Peyer's patch (tissue), 4 donors: ENCODE results near the gene LCLAT1. TPM values are rescaled to one million over a fixed set of nuclear protein-coding genes. Genes with fewer than 3 reads are reported as not detected.
"Not testable (repeated sequence)": the region's sequence is repeated elsewhere in the genome, so short reads cannot be mapped to it uniquely, and the experiment has no call there.

Experiments
- DNase-seq, 3 donors: peaks; one replicate each; pipeline ENCODE4 v3.0.0-alpha.2; 2017 to 2019
- H3K27ac ChIP-seq, 4 donors: fragments of 200-600 bp; sonication (generic); one replicate each; pipeline ENCODE4 v1.5.1; 2016 to 2019
- H3K27me3 ChIP-seq, 2 donors: fragments of 200-600 bp; sonication (generic); one replicate each; pipeline ENCODE4 v1.5.1; 2019
- H3K36me3 ChIP-seq, 3 donors: fragments of 200-600 bp; sonication (generic); one replicate each; pipeline ENCODE4 v1.5.1; 2016 to 2019
- H3K4me1 ChIP-seq, 4 donors: fragments of 200-600 bp; sonication (generic); one replicate each; pipeline ENCODE4 v1.5.1; 2016 to 2019
- H3K4me3 ChIP-seq, 4 donors: fragments of 200-600 bp; sonication (generic); 1 replicate in 3 of 4; 2 replicates in 1 of 4; pipeline ENCODE4 v1.5.1; 2016 to 2019; ENCODE audit warnings: mild to moderate bottlenecking in 1 of 4
- H3K9me3 ChIP-seq, 4 donors: fragments of 200-600 bp; sonication (generic); one replicate each; pipeline ENCODE4 v1.5.1; 2016 to 2019; ENCODE audit warnings: mild to moderate bottlenecking in 1 of 4
- CTCF ChIP-seq, 6 experiments: fragments of 450-650 bp in 4 of 6; fragments of 200-600 bp in 2 of 6; sonication (generic) in 1 of 6; IDR thresholded peaks; one replicate each; pipeline ENCODE4 v1.5.1; 2017 to 2019; ENCODE audit warnings: antibody characterized with exemption in 6 of 6, mild to moderate bottlenecking in 3 of 6, moderate library complexity in 1 of 6
- POLR2A ChIP-seq, 2 donors: fragments of 450-650 bp; IDR thresholded peaks; one replicate each; pipeline ENCODE4 v1.5.1; 2017; ENCODE audit warnings: antibody characterized with exemption in 2 of 2, mild to moderate bottlenecking in 2 of 2, moderate library complexity in 2 of 2
- total RNA-seq, 4 donors: library from RNA; depleted of rRNA; stranded (reverse); fragments of >200 nt; gene quantifications; one replicate each; pipeline ENCODE4 v1.1.0, GENCODE V29; 2016

The LCLAT1 gene
- total RNA-seq, 4 donors from 2014 or later: 10.7 to 60.8 (median 24.9) TPM

- no peaks in the 10 kb centered on the region for H3K27me3 ChIP-seq
- TF ChIP-seq CTCF (IDR thresholded peaks at IDR 0.05) (no peak), POLR2A (IDR thresholded peaks at IDR 0.05) (no peak)
- peaks cover 0 to 11% (median 0%) of the 10 kb centered on the region in 4 donors for H3K9me3 ChIP-seq
- H3K27ac ChIP-seq: no peak overlapping the region
- no peak overlapping the region for H3K4me3 ChIP-seq
- no peak for DNase-seq
- H3K4me1 ChIP-seq: peaks cover 0 to 3% (median 0%) of the 10 kb centered on the region in 4 donors
- H3K36me3 ChIP-seq: no peaks in the 10 kb centered on the region
Measured at GRCh38 chr2:30504731-30505130, 57.7 kb downstream of the LCLAT1 start.

GRCh38 chr2:30505500-30506180 is 58.6 kb downstream of the LCLAT1 start:
- peaks cover 0 to 5% (median 0%) of the 10 kb centered on the region in 4 donors for H3K9me3 ChIP-seq
- DNase-seq: no peak

DNA sequence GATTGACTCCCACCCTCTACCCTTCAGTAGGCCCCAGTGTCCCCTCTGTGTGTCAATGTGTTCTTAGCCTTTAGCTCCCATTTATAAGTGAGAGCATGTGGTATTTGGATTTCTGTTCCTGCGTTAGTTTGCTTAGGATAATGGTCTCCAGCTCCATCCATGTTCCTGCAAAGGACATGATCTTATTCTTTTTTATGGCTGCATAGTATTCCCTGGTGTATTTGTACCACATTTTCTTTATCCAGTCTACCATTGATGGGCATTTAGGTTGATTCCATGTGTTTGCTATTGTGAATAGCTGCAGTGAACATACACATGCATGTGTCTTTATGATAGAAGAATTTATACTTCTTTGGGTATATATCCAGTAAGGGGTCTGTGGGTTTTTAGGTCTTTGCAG is 60.4 kb downstream of the LCLAT1 start:
- not testable (repeated sequence) for H3K27ac ChIP-seq, H3K36me3 ChIP-seq, H3K9me3 ChIP-seq, DNase-seq, H3K27me3 ChIP-seq, H3K4me3 ChIP-seq
- H3K4me1 ChIP-seq: peaks cover 0 to 21% (median 0%) of the 10 kb centered on the region in 4 donors

More at GRCh38 chr2:30505500-30506180, 58.6 kb downstream of the LCLAT1 start:
- no peak overlapping the region for H3K4me3 ChIP-seq
- no peak overlapping the region for H3K27ac ChIP-seq
- H3K27me3 ChIP-seq: no peaks in the 10 kb centered on the region
- TF ChIP-seq POLR2A (IDR thresholded peaks at IDR 0.05) (no peak), CTCF (IDR thresholded peaks at IDR 0.05) (no peak)
- H3K4me1 ChIP-seq: peaks cover 0 to 10% (median 0%) of the 10 kb centered on the region in 4 donors
- no peaks in the 10 kb centered on the region for H3K36me3 ChIP-seq

- H3K36me3 ChIP-seq: no peaks in the 10 kb centered on the region
- no peak overlapping the region for H3K4me3 ChIP-seq
- H3K4me1 ChIP-seq: peaks cover 0 to 28% (median 0%) of the 10 kb centered on the region in 4 donors
- no peaks in the 10 kb centered on the region for H3K9me3 ChIP-seq
- TF ChIP-seq POLR2A (IDR thresholded peaks at IDR 0.05) (no peak), CTCF (IDR thresholded peaks at IDR 0.05) (no peak)
- no peak overlapping the region for H3K27ac ChIP-seq
- DNase-seq: no peak
- no peaks in the 10 kb centered on the region for H3K27me3 ChIP-seq
Measured at GRCh38 chr2:30509716-30510115, 62.7 kb downstream of the LCLAT1 start.

- H3K36me3 ChIP-seq: no peaks in the 10 kb centered on the region
- no peak for DNase-seq
- no peaks in the 10 kb centered on the region for H3K27me3 ChIP-seq
- peaks cover 0 to 31% (median 0%) of the 10 kb centered on the region in 4 donors for H3K4me1 ChIP-seq
- no peak for TF ChIP-seq POLR2A (IDR thresholded peaks at IDR 0.05)
- no peak for TF ChIP-seq CTCF (IDR thresholded peaks at IDR 0.05)
- H3K4me3 ChIP-seq: no peak overlapping the region
- H3K27ac ChIP-seq: no peak overlapping the region
- no peaks in the 10 kb centered on the region for H3K9me3 ChIP-seq
Measured at GRCh38 chr2:30510409-30510808, 63.4 kb downstream of the LCLAT1 start.

- DNase-seq: peak in 1 of 3 donors; percentile 66
- no peaks in the 10 kb centered on the region for H3K36me3 ChIP-seq
- peak overlapping the region in 1 of 4 donors; percentile 13 for H3K27ac ChIP-seq
- no peak for TF ChIP-seq CTCF (IDR thresholded peaks at IDR 0.05)
- no peak for TF ChIP-seq POLR2A (IDR thresholded peaks at IDR 0.05)
- H3K4me1 ChIP-seq: peaks cover 0 to 28% (median 0%) of the 10 kb centered on the region in 4 donors
- H3K27me3 ChIP-seq: no peaks in the 10 kb centered on the region
- no peak overlapping the region for H3K4me3 ChIP-seq
- no peaks in the 10 kb centered on the region for H3K9me3 ChIP-seq
Measured at GRCh38 chr2:30511122-30512083, 64.4 kb downstream of the LCLAT1 start.
